T-helper 1 cell (primary cell): Measurements from ENCODE around the gene NTS.

ENCODE experiments used
- DNase-seq, 5 donors: peaks; one replicate each; pipeline ENCODE4 v3.0.0-alpha.2; 2012 to 2020

Gene NTS

DNA sequence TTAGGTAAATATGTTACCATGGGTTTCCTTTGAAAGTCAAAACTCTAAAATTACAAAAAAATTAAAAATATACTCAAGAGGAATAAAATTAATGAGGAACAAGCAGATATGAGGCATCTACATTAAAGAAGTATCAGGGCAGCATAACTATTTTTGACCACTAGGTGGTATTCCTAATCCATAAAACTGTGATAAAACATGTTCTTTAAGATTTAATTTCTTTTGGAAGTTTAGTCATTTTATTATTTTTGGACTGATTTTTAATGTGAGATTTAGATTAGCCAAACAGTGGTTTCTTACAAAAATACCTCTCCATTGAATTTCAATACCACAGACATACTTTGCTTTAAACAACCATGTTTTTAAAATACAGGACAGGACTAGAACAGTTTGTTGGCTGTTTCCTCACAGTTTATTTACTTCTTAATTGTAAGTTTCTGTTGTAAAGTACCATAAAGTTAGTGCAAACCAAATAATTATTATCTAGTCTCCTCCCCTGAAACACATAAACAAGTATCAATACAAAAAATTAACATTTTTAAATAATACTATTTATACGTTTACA lies 49.8 kb downstream of the NTS start:
- DNase-seq, result no peak

DNA sequence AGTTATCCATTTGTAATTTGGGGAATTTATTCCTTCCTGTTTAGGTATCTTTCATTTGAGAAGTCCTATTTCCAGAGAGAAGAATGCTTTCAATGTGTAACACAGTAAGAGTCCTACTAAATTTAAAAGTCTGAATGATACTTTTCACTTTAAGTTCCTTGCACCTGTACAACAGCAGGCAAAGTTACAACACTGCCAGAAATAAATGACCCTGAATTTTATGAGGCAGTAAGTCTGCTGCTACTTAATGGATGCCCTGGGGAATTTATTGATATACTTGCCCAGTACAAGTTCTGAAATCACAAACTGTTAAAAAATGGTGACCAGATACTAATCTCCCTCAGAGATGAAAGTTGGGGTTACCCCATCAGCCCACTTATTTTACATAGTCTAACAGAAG lies 53.1 kb downstream of the NTS start:
- DNase-seq, result no peak
